GM21390 (cell line): ENCODE measurements around the gene DUSP21.
"Not testable (repeated sequence)": the region's sequence is repeated elsewhere in the genome, so short reads cannot be mapped to it uniquely, and the experiment has no call there.

ENCODE experiments used
- ATAC-seq: cut with Tn5 transposase; IDR thresholded peaks from one replicate; pipeline ENCODE4 v1.9.1; 2021; ENCODE audit not compliant: unreplicated experiment

Gene DUSP21

DNA sequence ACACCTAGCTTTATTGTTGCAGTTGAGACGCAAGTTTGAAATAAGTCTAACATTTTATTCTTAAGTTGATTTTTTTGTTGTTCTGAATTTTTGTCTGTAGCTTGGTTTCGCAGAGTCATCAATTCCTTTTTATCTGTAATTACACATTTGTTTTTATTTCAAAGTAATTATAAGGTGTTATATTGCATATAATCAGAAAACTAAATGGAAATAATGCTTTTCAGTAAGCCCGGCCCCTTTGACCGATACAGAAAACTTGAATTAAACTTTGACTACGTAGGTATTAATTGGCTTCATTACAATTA lies 31.3 kb downstream of the DUSP21 start:
- ATAC-seq, result no peak

DNA sequence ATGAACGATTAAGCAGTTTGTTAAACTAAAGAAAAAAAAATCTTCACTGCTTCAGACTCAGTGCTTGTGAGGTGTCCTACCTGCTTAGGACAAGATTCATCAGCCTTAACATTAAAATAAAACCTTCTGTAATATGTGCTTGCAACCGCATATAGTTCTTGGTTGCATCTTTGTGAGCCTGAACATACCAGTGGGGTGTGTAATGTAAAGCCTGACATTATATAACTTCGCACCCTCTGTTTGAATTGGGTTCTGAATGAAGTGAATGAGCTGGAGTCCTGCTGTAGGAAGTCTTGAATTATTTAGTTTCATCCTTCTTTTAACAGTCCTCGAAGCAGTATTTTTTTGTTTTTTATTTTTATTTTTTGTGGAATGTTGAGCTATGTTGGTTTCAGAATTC lies 32.3 kb downstream of the DUSP21 start:
- no peak for ATAC-seq

- no peak for ATAC-seq
Measured at GRCh38 chrX:44876767-44877166, 32.9 kb downstream of the DUSP21 start.

GRCh38 chrX:44878780-44879179 lies 35.0 kb downstream of the DUSP21 start:
- no peak for ATAC-seq

DNA sequence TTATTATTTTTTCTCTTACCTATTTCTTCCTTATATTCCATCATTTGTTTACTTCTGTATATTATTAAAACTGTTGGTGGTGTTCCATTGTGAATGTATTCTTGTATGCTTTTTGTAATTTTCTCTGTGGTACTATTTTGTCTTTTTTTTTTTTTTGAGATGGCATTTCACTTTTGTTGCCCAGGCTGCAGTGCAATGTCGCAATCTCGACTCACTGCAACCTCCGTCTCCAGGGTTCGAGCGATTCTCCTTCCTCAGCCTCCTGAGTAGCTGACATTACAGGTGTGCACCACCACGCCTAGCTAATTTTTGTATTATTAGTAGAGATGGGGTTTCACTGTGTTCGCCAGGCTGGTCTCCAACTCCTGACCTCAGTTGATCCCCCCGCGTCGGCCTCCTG lies 37.7 kb downstream of the DUSP21 start:
- ATAC-seq, result no peak

GRCh38 chrX:44882635-44883034 lies 38.8 kb downstream of the DUSP21 start:
- ATAC-seq, result no peak

DNA sequence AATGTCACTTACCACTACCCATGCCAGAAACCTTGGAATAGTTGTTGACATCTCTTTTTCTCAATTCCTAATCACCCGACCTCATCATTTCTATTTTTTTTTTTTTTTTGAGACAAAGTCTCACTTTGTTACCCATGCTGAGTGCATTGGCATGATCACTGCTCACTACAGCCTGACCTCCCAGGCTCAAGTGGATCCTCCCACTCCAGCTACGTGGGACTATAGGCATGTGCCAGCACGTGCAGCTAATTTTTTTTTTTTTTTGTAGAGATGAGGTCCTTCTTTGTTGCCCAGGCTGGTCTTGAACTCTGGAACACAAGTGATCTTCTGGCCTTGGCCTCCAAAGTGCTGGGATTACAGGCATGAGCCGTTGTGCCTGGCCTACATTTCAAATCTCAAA lies 41.1 kb downstream of the DUSP21 start:
- no peak for ATAC-seq

DNA sequence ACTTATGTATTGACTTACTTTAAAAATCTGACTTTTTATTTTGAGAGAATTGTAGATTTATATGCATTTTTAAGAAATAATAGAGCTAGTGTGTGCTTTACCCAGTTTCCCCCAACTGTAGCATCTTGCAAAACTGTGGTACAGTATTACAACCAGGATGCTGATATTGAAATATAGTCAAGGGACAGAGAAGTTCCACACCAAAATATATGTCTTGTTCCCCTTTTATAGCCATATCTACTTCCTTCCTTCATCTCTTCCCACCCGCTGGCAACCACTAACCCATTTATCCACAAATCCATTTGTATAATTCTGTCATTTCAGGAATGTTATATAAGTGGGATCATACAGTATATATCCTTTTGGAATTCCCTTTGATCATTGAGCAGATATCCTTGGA lies 46.0 kb downstream of the DUSP21 start:
- no peak for ATAC-seq

GRCh38 chrX:44890247-44890646 lies 46.4 kb downstream of the DUSP21 start:
- ATAC-seq, result no peak

DNA sequence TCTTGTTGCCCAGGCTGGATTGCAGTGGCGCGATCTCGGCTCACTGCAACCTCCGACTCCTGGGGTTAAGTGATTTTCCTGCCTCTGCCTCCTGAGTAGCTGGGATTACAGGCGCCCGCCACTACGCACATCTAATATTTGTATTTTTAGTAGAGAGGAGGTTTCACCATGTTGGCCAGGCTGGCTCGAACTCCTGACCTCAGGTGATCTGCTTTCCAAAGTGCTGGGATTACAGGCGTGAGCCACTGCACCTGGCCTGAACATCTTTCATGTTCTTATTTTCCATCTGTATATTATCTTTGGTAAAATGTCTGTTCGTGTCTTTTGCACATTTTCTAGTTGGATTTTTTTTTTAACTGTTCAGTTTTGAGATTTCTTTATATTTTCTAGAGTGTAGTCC lies 46.9 kb downstream of the DUSP21 start:
- ATAC-seq, result not testable (repeated sequence)

- no peak for ATAC-seq
Measured at GRCh38 chrX:44891642-44892041, 47.8 kb downstream of the DUSP21 start.
